Naive thymus-derived CD4-positive, alpha-beta T cell (primary cell): Measurements from ENCODE around the gene VIL1. TPM values are rescaled to one million over a fixed set of nuclear protein-coding genes. Genes with fewer than 3 reads are reported as not detected.

Experiments
- microRNA-seq: library from miRNA; unstranded; fragments of <30 nt; microRNA quantifications from one replicate; pipeline ENCODE4 v1.2.0, GENCODE V29; 2022; ENCODE audit warnings: borderline microRNAs expressed
- polyA plus RNA-seq, 2 donors: library from polyadenylated mRNA; unstranded; fragments of 300-500 nt; fragmentation: Illumina TruSeq; gene quantifications; one replicate each; pipeline ENCODE4 v1.2.3, GENCODE V29; 2021
- total RNA-seq, 6 experiments: library from RNA in 5 of 6; stranded (reverse) in 5 of 6; gene quantifications; 1 replicate in 5 of 6; 2 replicates in 1 of 6; pipeline ENCODE4 v1.2.3 and lab custom pipeline; 2021 to 2026

Gene VIL1
- total and polyA plus RNA-seq, 7 experiments from 2014 or later: 0.10 to 0.69 (median 0.15) TPM; not detected in 2

Small RNA genes lying within 50 kb of the gene (microRNA-seq; reads per million reads assigned to microRNA genes)
- 50,662 reads per million, percentile 98 among the genes with 10 or more reads in this experiment for gene MIR26B

Other genes with a start within 250 kb of the VIL1 start
- gene ARPC2, start 201.9 kb upstream of the VIL1 start, total RNA-seq: 100 to 1,000 TPM; 330 to 694 (median 368) TPM
- gene ARPC2, start 201.9 kb upstream of the VIL1 start, polyA plus RNA-seq: 100 to 1,000 TPM; 628 to 638 TPM
- 10 to 100 TPM in 1 of 5 experiments, 1 to 10 TPM in 3, under 1 TPM in 1; 0.80 to 12.9 (median 1.9) TPM for gene GPBAR1, start 158.1 kb upstream of the VIL1 start, total RNA-seq
- gene GPBAR1, start 158.1 kb upstream of the VIL1 start, polyA plus RNA-seq: under 1 TPM; 0.15 to 0.27 TPM
- 10 to 100 TPM; 54.1 to 67.0 (median 61.2) TPM for gene AAMP, start 149.0 kb upstream of the VIL1 start, total RNA-seq
- 100 to 1,000 TPM in 1 of 2 donors, 10 to 100 TPM in 1; 98.6 to 108 TPM for gene AAMP, start 149.0 kb upstream of the VIL1 start, polyA plus RNA-seq
- gene PNKD, start 148.6 kb upstream of the VIL1 start, total RNA-seq: 10 to 100 TPM; 18.5 to 38.4 (median 25.2) TPM
- gene PNKD, start 148.6 kb upstream of the VIL1 start, polyA plus RNA-seq: 100 to 1,000 TPM in 1 of 2 donors, 10 to 100 TPM in 1; 92.2 to 108 TPM
- 100 to 1,000 TPM in 2 of 5 experiments, 10 to 100 TPM in 3; 51.7 to 112 (median 83.8) TPM for gene TMBIM1, start 126.6 kb upstream of the VIL1 start, total RNA-seq
- 100 to 1,000 TPM in 1 of 2 donors, 10 to 100 TPM in 1; 92.4 to 115 TPM for gene TMBIM1, start 126.6 kb upstream of the VIL1 start, polyA plus RNA-seq
- gene CATIP, start 62.3 kb upstream of the VIL1 start, total RNA-seq: under 1 TPM in 1 of 5 experiments, not detected in 4; 0.49 TPM
- gene CATIP, start 62.3 kb upstream of the VIL1 start, polyA plus RNA-seq: not detected
- 100 to 1,000 TPM in 1 of 5 experiments, 10 to 100 TPM in 1, 1 to 10 TPM in 2, under 1 TPM in 1; 0.27 to 399 (median 1.9) TPM for gene SLC11A1, start 36.9 kb upstream of the VIL1 start, total RNA-seq
- under 1 TPM; 0.49 to 0.97 TPM for gene SLC11A1, start 36.9 kb upstream of the VIL1 start, polyA plus RNA-seq
- gene CTDSP1, start 19.3 kb upstream of the VIL1 start, total RNA-seq: 100 to 1,000 TPM; 110 to 219 (median 156) TPM
- gene CTDSP1, start 19.3 kb upstream of the VIL1 start, polyA plus RNA-seq: 10 to 100 TPM; 22.5 TPM
- gene USP37, start 149.2 kb downstream of the VIL1 start, total RNA-seq: 10 to 100 TPM; 16.6 to 36.3 (median 28.1) TPM
- gene USP37, start 149.2 kb downstream of the VIL1 start, polyA plus RNA-seq: 10 to 100 TPM; 10.1 to 15.1 TPM
- 10 to 100 TPM; 44.7 to 99.6 (median 53.8) TPM for gene CNOT9, start 149.7 kb downstream of the VIL1 start, total RNA-seq
- gene CNOT9, start 149.7 kb downstream of the VIL1 start, polyA plus RNA-seq: 10 to 100 TPM; 13.7 to 22.9 TPM
- gene PLCD4, start 188.8 kb downstream of the VIL1 start, total RNA-seq: 1 to 10 TPM in 2 of 5 experiments, under 1 TPM in 3; 0.45 to 1.7 (median 0.60) TPM
- under 1 TPM; 0.15 to 0.30 TPM for gene PLCD4, start 188.8 kb downstream of the VIL1 start, polyA plus RNA-seq
- gene ZNF142, start 240.5 kb downstream of the VIL1 start, total RNA-seq: 10 to 100 TPM; 38.7 to 49.8 (median 40.8) TPM
- gene ZNF142, start 240.5 kb downstream of the VIL1 start, polyA plus RNA-seq: 10 to 100 TPM in 1 of 2 donors, 1 to 10 TPM in 1; 6.0 to 14.3 TPM
- gene BCS1L, start 240.6 kb downstream of the VIL1 start, total RNA-seq: 10 to 100 TPM; 21.4 to 62.0 (median 49.0) TPM
- gene BCS1L, start 240.6 kb downstream of the VIL1 start, polyA plus RNA-seq: 10 to 100 TPM; 15.5 to 21.2 TPM